Lung (tissue), 12 donors: ENCODE results near the gene BCAN. TPM values are rescaled to one million over a fixed set of nuclear protein-coding genes. Genes with fewer than 3 reads are reported as not detected.

Experiments
- ATAC-seq: fragments of 200-7000 bp; cut with Tn5 transposase; one replicate; pipeline ENCODE4 v1.9.1; 2020; ENCODE audit warnings: moderate number of reproducible peaks; ENCODE audit not compliant: insufficient read depth, low FRiP score
- DNase-seq, 3 donors: peaks; one replicate each; pipeline ENCODE4 v3.0.0-alpha.2; 2013 to 2017
- H3K27ac ChIP-seq, 2 donors: one replicate each; pipeline ENCODE4 v1.5.1; 2013; ENCODE audit warnings: mild to moderate bottlenecking in 2 of 2, moderate library complexity in 2 of 2, control low read depth in 1 of 2, inconsistent platforms in 1 of 2, low read depth in 1 of 2, low read length in 1 of 2
- H3K27me3 ChIP-seq, 3 donors: one replicate each; pipeline ENCODE4 v1.5.1; 2013; ENCODE audit warnings: low read length in 2 of 3; ENCODE audit not compliant: control insufficient read depth in 3 of 3, insufficient read depth in 3 of 3
- H3K36me3 ChIP-seq, 4 donors: one replicate each; pipeline ENCODE4 v1.5.1; 2013; ENCODE audit warnings: low read length in 4 of 4, mild to moderate bottlenecking in 1 of 4, moderate library complexity in 1 of 4; ENCODE audit not compliant: control insufficient read depth in 4 of 4, insufficient read depth in 4 of 4
- H3K4me1 ChIP-seq, 5 donors: one replicate each; pipeline ENCODE4 v1.5.1; 2013; ENCODE audit warnings: low read length in 5 of 5, mild to moderate bottlenecking in 2 of 5, moderate library complexity in 1 of 5; ENCODE audit not compliant: control insufficient read depth in 5 of 5, insufficient read depth in 5 of 5
- H3K4me3 ChIP-seq: one replicate; pipeline ENCODE4 v1.5.1; 2013; ENCODE audit warnings: mild to moderate bottlenecking, control low read depth, moderate library complexity
- H3K9ac ChIP-seq, 2 donors: one replicate each; pipeline ENCODE4 v1.5.1; 2013; ENCODE audit warnings: low read length in 2 of 2, control low read depth in 1 of 2; ENCODE audit not compliant: insufficient read depth in 1 of 2
- H3K9me3 ChIP-seq, 4 donors: one replicate each; pipeline ENCODE4 v1.5.1; 2013; ENCODE audit warnings: low read length in 3 of 4, mild to moderate bottlenecking in 1 of 4, moderate library complexity in 1 of 4; ENCODE audit not compliant: control insufficient read depth in 4 of 4, insufficient read depth in 3 of 4
- CTCF ChIP-seq: IDR thresholded peaks from 2 replicates; pipeline ENCODE4 v1.5.1; 2012; ENCODE audit warnings: mild to moderate bottlenecking; ENCODE audit errors: control extremely low read depth, extremely low read depth
- WGBS, 2 donors: extraction: QIAGEN DNeasy Blood & Tissue Kit; methylation state at CpG; one replicate each; pipeline ENCODE4 v1.1.7; 2013; 5-methylcytosine and 5-hydroxymethylcytosine counted together
- polyA plus RNA-seq, 2 donors: library from polyadenylated mRNA; stranded (reverse); fragments of 200-250 nt; gene quantifications; one replicate each; pipeline ENCODE4 v1.2.1, GENCODE V29; 2013
- total RNA-seq, 2 donors: library from RNA; depleted of rRNA in 1 of 2; stranded (reverse); fragments of >200 nt in 1 of 2; gene quantifications; one replicate each; pipeline ENCODE4 v1.2.1, GENCODE V29; 2014 to 2021
- donor health status: control.
- donor health status: control.
- donor health status: Bipolar disorder and iron deficiency.
- donor health status: healthy.
- donor health status: DM: yes; HTN: yes; CAD: no.

BCAN gene
- total and polyA plus RNA-seq, 4 donors, result 0.05 to 1.1 (median 0.12) TPM

GRCh38 chr1:156643778-156644092, 1.8 kb downstream of the BCAN start:
- TF ChIP-seq CTCF, result no peak
- DNase-seq, result peak in 1 of 3 donors; percentile 7
- H3K9me3 ChIP-seq, result no peaks in the 10 kb centered on the region
- no peak overlapping the region for H3K9ac ChIP-seq
- 19 to 52% methylated on average over 7 of the region's 7 CpGs for WGBS, 2 donors
- H3K27me3 ChIP-seq, result peaks cover 10 to 92% (median 70%) of the 10 kb centered on the region in 3 donors
- peaks cover 0 to 8% (median 0%) of the 10 kb centered on the region in 5 donors for H3K4me1 ChIP-seq
- ATAC-seq, result no peak
- H3K4me3 ChIP-seq, result no peak overlapping the region
- no peaks in the 10 kb centered on the region for H3K36me3 ChIP-seq
- no peak overlapping the region for H3K27ac ChIP-seq

- no peak for ATAC-seq
- H3K4me3 ChIP-seq, result no peak overlapping the region
- H3K9me3 ChIP-seq, result no peaks in the 10 kb centered on the region
- TF ChIP-seq CTCF, result no peak
- 80 to 83% methylated on average over 3 of the region's 3 CpGs for WGBS, 2 donors
- H3K36me3 ChIP-seq, result no peaks in the 10 kb centered on the region
- peaks cover 0 to 8% (median 0%) of the 10 kb centered on the region in 5 donors for H3K4me1 ChIP-seq
- peaks cover 10 to 93% (median 67%) of the 10 kb centered on the region in 3 donors for H3K27me3 ChIP-seq
- DNase-seq, result no peak
- H3K9ac ChIP-seq, result no peak overlapping the region
- H3K27ac ChIP-seq, result no peak overlapping the region
Measured at GRCh38 chr1:156644146-156644545, 2.2 kb downstream of the BCAN start.

GRCh38 chr1:156644640-156645039, 2.7 kb downstream of the BCAN start:
- 26 to 74% methylated on average over 1 of the region's 1 CpG for WGBS, 2 donors
- H3K9me3 ChIP-seq, result no peaks in the 10 kb centered on the region
- H3K36me3 ChIP-seq, result no peaks in the 10 kb centered on the region
- no peak overlapping the region for H3K4me3 ChIP-seq
- no peak overlapping the region for H3K9ac ChIP-seq
- H3K27ac ChIP-seq, result no peak overlapping the region
- H3K4me1 ChIP-seq, result peaks cover 0 to 8% (median 0%) of the 10 kb centered on the region in 5 donors
- DNase-seq, result no peak
- TF ChIP-seq CTCF, result no peak
- no peak for ATAC-seq
- H3K27me3 ChIP-seq, result peaks cover 10 to 90% (median 65%) of the 10 kb centered on the region in 3 donors

GRCh38 chr1:156645056-156645455, 3.1 kb downstream of the BCAN start:
- Histone ChIP-seq H3K9me3 (no peaks in the 10 kb centered on the region), H3K27ac (no peak overlapping the region), H3K9ac (no peak overlapping the region), H3K4me3 (no peak overlapping the region), H3K4me1 (peaks cover 0 to 8% (median 0%) of the 10 kb centered on the region in 5 donors), H3K36me3 (no peaks in the 10 kb centered on the region), H3K27me3 (peaks cover 10 to 88% (median 61%) of the 10 kb centered on the region in 3 donors)
- WGBS, 2 donors, result 43 to 58% methylated on average over 3 of the region's 3 CpGs
- TF ChIP-seq CTCF, result no peak
- no peak for ATAC-seq
- DNase-seq, result peak in 1 of 3 donors; percentile 5
